ENCODE data around the gene UQCR10. TPM values are rescaled to one million over a fixed set of nuclear protein-coding genes. Genes with fewer than 3 reads are reported as not detected.

UQCR10 gene
- total RNA-seq, 2 donors from 2014 or later = 62.4 to 63.4 TPM

DNA sequence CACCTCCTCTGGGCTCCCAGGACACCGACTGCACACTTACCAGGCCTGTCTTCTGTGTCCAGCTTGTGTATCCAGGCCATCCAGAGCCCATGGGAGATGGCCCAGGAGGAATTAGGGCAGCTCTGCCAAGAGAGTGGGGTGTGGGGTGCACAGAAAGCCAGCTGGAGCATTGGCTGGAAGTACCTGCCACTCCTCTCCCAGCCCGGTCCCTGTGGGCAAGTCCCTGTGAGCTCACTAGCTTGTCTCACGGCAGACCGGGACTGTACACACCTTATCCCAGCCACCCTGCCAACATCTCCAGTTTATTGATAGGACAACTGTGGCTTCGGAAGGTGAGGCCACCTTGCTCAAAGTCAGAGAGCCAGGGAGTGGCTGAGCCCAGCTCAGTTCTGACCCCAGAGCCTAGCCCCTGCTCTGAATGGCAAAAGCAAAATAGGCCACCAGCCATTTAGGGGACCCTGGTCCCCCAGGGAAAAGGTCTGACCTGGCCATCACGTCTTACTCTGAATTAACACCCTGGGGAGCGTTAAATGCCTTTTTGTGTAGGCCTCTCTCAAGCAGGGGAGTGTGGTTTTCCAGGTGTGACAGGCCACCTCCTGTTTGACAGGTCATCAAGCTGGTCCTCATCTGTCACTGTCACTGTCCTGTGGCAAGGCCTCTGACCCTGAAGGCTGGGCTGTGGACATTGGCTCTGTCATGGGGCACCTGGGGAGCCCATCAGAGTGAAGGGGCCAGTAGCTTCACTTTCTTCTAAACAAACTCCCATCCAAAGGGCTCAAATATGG lies 15.1 kb downstream of the UQCR10 start:
- ATAC-seq (replicated peaks in 1 of 2) (no peak), DNase-seq (no peak)
- no peaks in the 10 kb centered on the region for H3K4me1 Mint-ChIP-seq (ENCODE audit: low read depth)

DNA sequence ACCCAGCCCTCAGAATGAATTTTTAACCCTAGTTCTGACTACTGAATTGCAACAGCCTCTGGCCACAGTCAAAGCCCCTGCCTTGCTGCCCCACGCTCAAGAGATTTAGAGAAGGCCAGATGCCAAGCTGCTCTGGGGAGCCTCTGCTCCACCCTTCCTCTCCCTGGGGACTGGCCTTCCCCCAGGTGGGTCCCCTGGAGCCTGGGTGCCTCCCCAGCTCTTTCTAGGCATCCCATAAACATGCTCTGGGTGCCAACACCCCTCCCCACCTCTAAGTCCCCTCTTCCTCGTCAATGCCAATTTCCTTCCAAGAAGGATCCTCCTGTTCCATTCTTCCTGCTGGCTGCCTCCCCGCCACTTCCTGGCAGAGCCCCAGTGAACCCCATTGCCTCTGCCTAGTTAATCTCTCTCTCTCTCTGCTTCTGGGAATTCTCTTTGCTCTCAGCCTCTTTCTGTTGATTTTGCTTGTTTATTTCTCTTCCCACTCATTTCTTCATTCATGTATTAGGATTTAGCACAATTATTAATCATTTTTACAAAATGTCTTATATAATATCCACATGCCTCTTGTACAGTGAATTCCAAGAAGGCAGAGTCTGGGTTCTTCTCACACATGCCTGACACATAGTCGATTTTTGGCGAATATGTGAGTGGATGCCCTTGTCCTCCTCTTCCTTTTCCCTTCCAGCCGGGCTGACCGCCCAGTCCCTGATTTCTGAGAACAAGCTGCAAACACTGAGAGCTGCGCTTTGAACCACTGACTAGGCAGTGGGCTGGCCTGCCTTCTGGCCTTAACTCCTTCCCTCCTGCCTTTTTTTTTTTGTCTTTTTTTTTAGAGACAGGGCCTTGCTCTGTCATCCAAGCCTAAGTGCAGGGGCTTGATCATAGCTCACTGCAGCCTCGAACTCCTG lies 17.5 kb downstream of the UQCR10 start:
- no peaks in the 10 kb centered on the region for H3K4me1 Mint-ChIP-seq (ENCODE audit: low read depth)
- no peaks in the 10 kb centered on the region for H3K9me3 Mint-ChIP-seq
- no peak overlapping the region for H3K27ac Mint-ChIP-seq
- no peaks in the 10 kb centered on the region for H3K27me3 Mint-ChIP-seq (ENCODE audit: low read depth)
- no peak for ATAC-seq (replicated peaks in 1 of 2)
- no peak for DNase-seq
- H3K4me3 Mint-ChIP-seq = no peak overlapping the region
- H3K36me3 Mint-ChIP-seq (ENCODE audit: insufficient read depth in 2 of 2) = peaks cover 0 to 3% of the 10 kb centered on the region in 2 donors

More for the DNA sequence above, 15.1 kb downstream of the UQCR10 start:
- no peaks in the 10 kb centered on the region for H3K9me3 Mint-ChIP-seq
- no peak overlapping the region for H3K27ac Mint-ChIP-seq
- no peaks in the 10 kb centered on the region for H3K36me3 Mint-ChIP-seq (ENCODE audit: insufficient read depth in 2 of 2)
- no peak overlapping the region for H3K4me3 Mint-ChIP-seq
- H3K27me3 Mint-ChIP-seq (ENCODE audit: low read depth) = no peaks in the 10 kb centered on the region

DNA sequence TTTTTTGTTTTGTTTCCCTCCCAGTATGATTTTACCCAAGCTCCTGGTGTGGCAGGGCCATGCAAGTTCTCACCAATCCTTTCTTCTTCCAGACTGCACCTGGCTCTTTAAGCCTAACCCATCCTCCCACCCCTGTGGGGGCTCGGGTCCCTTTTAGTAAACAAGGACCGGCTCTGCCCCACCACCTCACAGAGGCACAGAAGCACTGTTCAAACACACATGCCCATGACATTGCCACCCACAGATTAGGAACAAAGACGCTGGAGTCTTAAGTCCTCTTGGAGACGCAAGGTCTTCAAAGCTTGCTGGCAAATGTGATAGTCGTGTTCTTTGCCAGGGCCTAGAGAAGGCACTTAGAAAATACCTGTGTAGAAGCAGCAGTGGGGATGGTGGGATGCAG lies 18.9 kb downstream of the UQCR10 start:
- H3K27me3 Mint-ChIP-seq (ENCODE audit: low read depth) = no peaks in the 10 kb centered on the region
- H3K36me3 Mint-ChIP-seq (ENCODE audit: insufficient read depth in 2 of 2) = peaks cover 0 to 3% of the 10 kb centered on the region in 2 donors
- no peak for DNase-seq
- ATAC-seq (replicated peaks in 1 of 2) = no peak
- no peaks in the 10 kb centered on the region for H3K4me1 Mint-ChIP-seq (ENCODE audit: low read depth)
- no peak overlapping the region for H3K4me3 Mint-ChIP-seq
- no peak overlapping the region for H3K27ac Mint-ChIP-seq
- H3K9me3 Mint-ChIP-seq = no peaks in the 10 kb centered on the region

DNA sequence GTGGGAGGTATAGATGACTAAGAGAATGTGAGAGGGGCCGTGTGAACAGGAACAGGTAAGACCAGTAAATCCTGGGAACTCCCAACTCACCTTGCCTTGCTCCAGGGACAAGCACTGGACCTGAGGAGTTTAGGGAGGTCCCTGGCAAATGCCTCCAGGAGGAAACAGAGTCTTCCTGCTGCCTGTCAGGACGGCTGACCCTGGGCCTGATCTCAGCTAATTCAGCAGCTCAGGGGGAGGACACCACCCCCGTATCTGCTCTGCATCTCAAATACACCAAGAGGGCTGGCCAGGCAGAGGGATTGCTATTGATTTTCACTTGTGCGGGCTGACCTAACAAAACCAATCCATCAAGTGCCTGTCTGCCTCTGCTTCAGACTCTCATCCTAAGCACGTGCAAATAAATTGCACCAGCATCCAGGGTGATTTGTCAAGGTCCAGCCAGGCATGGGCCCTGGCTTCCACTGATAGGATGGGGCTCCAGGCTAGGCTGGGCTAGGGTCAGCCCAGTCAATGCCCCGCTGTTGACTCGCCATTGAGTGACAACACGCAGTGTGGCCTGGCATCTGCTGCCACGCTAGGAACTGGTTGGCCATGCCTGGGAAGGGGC lies 20.3 kb downstream of the UQCR10 start:
- H3K4me1 Mint-ChIP-seq (ENCODE audit: low read depth) = no peaks in the 10 kb centered on the region
- ATAC-seq (replicated peaks in 1 of 2) (no peak), DNase-seq (no peak)
- no peak overlapping the region for H3K4me3 Mint-ChIP-seq
- no peaks in the 10 kb centered on the region for H3K9me3 Mint-ChIP-seq
- H3K36me3 Mint-ChIP-seq (ENCODE audit: insufficient read depth in 2 of 2) = peaks cover 0 to 6% of the 10 kb centered on the region in 2 donors
- no peak overlapping the region for H3K27ac Mint-ChIP-seq
- H3K27me3 Mint-ChIP-seq (ENCODE audit: low read depth) = no peaks in the 10 kb centered on the region

DNA sequence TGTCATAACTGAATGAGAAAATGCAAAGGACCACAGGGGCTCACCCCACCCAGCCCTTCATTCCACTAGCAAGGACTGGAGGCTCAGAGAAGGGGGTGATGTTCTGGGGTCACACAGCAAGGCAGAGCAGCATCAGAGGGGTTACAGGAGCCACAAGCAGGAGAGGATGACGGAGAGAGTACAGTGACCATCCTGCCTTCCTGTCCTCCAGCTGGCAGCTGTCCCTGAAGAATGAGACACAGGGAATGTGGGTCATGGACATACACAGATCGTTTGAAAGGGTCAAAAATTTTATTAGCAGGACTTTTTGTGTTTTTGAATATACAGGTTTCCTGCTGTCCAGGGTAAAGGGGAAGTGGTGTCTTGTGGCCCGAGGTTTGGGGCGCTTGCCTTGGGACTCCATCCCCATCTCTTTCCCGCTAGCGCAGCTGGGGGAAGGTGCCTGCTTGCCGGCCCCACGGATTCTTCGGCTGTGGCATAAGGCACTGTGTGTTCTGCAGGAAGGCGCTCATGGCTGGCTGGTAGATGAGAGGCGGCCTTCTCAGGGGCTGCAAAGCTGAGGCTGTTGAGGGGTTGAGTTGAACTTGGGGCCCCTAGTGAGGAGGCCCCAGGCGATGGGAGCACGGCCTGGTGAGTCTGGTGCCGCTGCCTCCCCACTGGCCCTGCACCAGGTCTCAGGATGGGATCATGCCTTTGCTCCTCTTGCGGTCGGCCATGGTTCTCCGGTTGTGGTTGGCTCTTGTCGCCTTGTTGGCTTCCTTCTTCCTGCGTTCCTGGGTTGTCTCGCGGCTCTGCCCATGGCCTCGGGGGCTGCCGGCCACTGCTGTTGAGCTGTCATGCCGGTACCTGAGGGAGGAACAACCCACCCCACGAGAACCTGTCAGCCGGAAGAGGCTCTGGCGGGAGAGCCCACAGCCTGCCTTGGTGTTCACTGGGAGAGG lies 21.4 kb downstream of the UQCR10 start:
- H3K36me3 Mint-ChIP-seq (ENCODE audit: insufficient read depth in 2 of 2) = peaks cover 0 to 6% of the 10 kb centered on the region in 2 donors
- H3K27ac Mint-ChIP-seq = no peak overlapping the region
- DNase-seq = no peak
- H3K9me3 Mint-ChIP-seq = no peaks in the 10 kb centered on the region
- H3K4me1 Mint-ChIP-seq (ENCODE audit: low read depth) = no peaks in the 10 kb centered on the region
- H3K4me3 Mint-ChIP-seq = no peak overlapping the region
- no peaks in the 10 kb centered on the region for H3K27me3 Mint-ChIP-seq (ENCODE audit: low read depth)
- ATAC-seq (replicated peaks in 1 of 2) = no peak

DNA sequence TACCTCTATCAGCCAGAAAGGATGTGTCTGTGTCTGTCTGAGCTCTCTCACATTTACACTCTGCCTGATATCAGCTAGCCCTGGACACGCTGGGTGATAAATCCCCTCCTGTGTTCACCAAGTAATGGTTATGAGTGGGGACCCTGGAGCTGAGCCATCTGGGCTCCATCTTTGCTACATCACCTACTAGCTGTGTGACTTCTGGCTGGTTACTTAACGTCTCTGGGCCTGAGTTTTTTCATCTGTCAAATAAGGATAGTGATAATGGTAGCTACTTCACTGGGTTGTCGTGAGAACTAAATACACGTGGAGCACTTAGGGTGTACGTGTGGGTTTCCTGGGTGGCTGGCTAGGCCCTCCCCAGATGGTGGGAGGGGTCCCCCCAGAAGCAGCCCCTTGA lies 22.9 kb downstream of the UQCR10 start:
- Mint-ChIP-seq H3K27ac (no peak overlapping the region), H3K9me3 (no peaks in the 10 kb centered on the region), H3K4me1 (ENCODE audit: low read depth) (no peaks in the 10 kb centered on the region), H3K4me3 (no peak overlapping the region), H3K27me3 (ENCODE audit: low read depth) (no peaks in the 10 kb centered on the region), H3K36me3 (ENCODE audit: insufficient read depth in 2 of 2) (peaks cover 0 to 6% of the 10 kb centered on the region in 2 donors)
- DNase-seq = no peak
- no peak for ATAC-seq (replicated peaks in 1 of 2)

DNA sequence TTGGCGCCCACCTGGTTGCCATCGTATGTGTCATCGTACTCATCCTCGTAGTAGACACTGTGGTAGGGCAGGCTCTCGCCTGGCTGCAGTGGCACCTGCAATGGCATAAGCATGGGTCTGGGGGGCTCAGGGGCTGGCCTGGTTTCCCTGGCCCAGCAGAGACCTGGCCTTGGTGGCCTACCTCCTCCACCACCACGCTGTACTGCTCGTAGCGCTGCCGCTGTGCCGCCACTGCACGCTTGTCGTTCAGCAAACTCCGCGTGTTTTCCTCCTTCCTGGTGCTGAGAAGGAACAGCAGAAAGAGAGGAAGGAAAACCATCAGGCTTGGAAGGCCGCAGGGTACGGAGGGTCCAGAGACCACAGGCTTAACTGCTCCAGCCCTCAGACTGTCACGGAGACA lies 26.2 kb downstream of the UQCR10 start:
- Mint-ChIP-seq H3K4me1 (ENCODE audit: low read depth) (no peaks in the 10 kb centered on the region), H3K9me3 (no peaks in the 10 kb centered on the region), H3K27me3 (ENCODE audit: low read depth) (no peaks in the 10 kb centered on the region), H3K36me3 (ENCODE audit: insufficient read depth in 2 of 2) (peaks cover 0 to 11% of the 10 kb centered on the region in 2 donors), H3K4me3 (no peak overlapping the region), H3K27ac (no peak overlapping the region)
- no peak for DNase-seq
- no peak for ATAC-seq (replicated peaks in 1 of 2)

DNA sequence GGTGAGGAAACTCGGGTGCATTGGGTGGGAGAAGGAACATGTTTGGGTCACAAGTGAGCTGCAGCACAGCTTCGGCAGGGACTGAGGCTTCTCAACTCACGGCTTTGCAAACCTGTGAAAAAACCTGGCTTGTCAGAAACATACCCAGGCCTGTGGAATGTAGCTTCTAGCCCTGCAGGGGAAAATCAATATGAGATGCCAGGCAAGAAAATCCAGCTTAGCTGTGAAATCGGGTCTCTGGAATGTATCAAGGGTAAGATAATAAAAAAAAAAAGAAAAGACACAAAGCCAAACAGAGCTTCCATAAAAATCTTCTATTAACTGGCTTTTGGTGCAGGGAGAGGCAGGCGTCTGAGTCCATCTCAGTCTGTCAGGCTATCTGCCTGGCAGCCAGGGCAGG lies 28.5 kb downstream of the UQCR10 start:
- Mint-ChIP-seq H3K27me3 (ENCODE audit: low read depth) (no peaks in the 10 kb centered on the region), H3K27ac (no peak overlapping the region), H3K9me3 (no peaks in the 10 kb centered on the region), H3K4me3 (no peak overlapping the region), H3K36me3 (ENCODE audit: insufficient read depth in 2 of 2) (peaks cover 0 to 8% of the 10 kb centered on the region in 2 donors), H3K4me1 (ENCODE audit: low read depth) (no peaks in the 10 kb centered on the region)
- DNase-seq = no peak
- no peak for ATAC-seq (replicated peaks in 1 of 2)

DNA sequence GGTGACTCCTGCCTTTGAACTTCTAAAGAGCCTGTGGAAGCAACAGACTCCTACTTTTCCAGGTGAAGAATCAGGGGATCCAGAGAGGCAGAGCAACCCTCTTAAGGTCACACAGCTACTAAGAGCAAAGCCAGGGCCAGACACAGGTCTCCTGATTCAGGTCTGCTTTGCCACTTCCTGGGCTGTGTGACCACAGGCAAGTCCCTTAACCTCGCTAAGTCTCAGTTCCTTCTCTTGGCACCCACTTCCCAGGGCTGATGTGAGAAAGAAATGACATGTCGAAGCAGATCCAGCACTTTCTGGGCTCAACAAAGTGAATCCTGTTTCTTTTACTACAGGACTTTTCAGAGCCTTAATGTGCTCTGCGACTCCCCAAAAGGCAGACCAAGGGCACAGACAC lies 30.2 kb downstream of the UQCR10 start:
- H3K27me3 Mint-ChIP-seq (ENCODE audit: low read depth) = no peaks in the 10 kb centered on the region
- no peaks in the 10 kb centered on the region for H3K4me1 Mint-ChIP-seq (ENCODE audit: low read depth)
- peaks cover 0 to 8% of the 10 kb centered on the region in 2 donors for H3K36me3 Mint-ChIP-seq (ENCODE audit: insufficient read depth in 2 of 2)
- H3K27ac Mint-ChIP-seq = no peak overlapping the region
- ATAC-seq (replicated peaks in 1 of 2) = no peak
- no peak for DNase-seq
- no peaks in the 10 kb centered on the region for H3K9me3 Mint-ChIP-seq
- no peak overlapping the region for H3K4me3 Mint-ChIP-seq

DNA sequence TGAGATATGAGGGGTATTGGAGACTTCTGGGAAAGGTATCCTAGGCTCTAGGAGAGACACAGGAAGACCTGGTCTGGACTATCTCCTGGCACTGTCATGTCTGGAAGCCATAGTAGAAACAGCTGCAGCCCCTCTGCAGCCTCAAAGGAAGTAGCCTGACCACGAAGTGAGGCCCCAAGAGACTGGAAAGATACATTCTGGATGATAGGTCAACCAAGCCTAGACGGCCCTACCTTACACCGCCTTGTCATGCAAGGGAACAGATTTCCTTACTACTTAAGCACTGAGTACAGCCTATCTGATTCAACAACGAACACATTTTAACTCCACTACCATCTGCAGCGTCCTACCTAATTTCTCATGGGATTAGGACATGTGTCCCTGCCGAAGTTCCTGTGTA lies 31.1 kb downstream of the UQCR10 start:
- DNase-seq (no peak), ATAC-seq (replicated peaks in 1 of 2) (no peak)
- Mint-ChIP-seq H3K9me3 (no peaks in the 10 kb centered on the region), H3K36me3 (ENCODE audit: insufficient read depth in 2 of 2) (peaks cover 0 to 7% of the 10 kb centered on the region in 2 donors), H3K27ac (no peak overlapping the region), H3K4me3 (no peak overlapping the region), H3K4me1 (ENCODE audit: low read depth) (no peaks in the 10 kb centered on the region), H3K27me3 (ENCODE audit: low read depth) (no peaks in the 10 kb centered on the region)

DNA sequence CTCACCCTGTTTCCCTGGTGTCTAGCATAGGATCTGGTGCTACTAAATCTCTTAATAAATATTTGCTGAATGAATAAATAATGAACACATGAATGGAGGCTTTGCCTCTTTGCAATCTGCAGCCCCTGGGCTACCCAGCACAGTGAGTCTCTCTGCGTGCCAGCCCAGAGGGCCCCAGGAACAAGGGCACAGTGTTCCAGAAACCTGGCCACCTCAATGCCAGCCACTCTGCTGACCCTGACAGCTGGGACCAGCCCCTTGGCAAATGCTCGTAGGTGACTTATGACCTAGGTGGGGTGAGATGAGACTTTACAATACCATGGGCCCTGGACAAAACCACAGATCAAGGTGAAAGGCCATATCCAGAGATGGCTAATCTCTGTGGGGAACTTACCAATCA lies 31.6 kb downstream of the UQCR10 start:
- Mint-ChIP-seq H3K36me3 (ENCODE audit: insufficient read depth in 2 of 2) (peaks cover 0 to 7% of the 10 kb centered on the region in 2 donors), H3K9me3 (no peaks in the 10 kb centered on the region), H3K27me3 (ENCODE audit: low read depth) (no peaks in the 10 kb centered on the region), H3K4me1 (ENCODE audit: low read depth) (no peaks in the 10 kb centered on the region), H3K27ac (no peak overlapping the region), H3K4me3 (no peak overlapping the region)
- DNase-seq = no peak
- ATAC-seq (replicated peaks in 1 of 2) = no peak

DNA sequence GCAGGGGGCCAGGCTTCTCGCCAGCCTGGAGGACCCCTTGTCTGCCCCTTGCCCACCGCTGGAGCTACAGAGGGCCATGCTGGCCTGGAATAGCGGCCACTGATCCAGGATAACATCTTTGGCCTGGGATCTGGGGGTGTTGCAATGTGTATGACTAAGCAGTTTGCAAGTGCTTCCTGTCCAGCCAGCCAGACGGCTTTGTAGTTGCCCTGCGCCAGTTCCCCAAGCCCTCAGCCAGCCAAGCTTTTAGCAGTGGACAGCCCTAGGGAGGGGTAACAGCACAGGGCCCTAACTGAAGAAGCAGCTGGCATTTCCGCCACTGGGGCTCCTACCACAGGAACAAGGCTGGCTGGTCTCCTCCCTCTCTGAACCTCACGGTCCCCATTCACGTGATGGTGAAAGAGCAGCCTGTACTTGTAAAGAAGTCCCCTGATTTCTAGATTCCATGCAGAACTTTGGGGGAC lies 32.1 kb downstream of the UQCR10 start:
- no peak for ATAC-seq (replicated peaks in 1 of 2)
- no peak overlapping the region for H3K4me3 Mint-ChIP-seq
- H3K36me3 Mint-ChIP-seq (ENCODE audit: insufficient read depth in 2 of 2) = peaks cover 0 to 7% of the 10 kb centered on the region in 2 donors
- no peak for DNase-seq
- no peaks in the 10 kb centered on the region for H3K9me3 Mint-ChIP-seq
- no peak overlapping the region for H3K27ac Mint-ChIP-seq
- H3K27me3 Mint-ChIP-seq (ENCODE audit: low read depth) = no peaks in the 10 kb centered on the region
- no peaks in the 10 kb centered on the region for H3K4me1 Mint-ChIP-seq (ENCODE audit: low read depth)
